Caco-2 (cell line): ENCODE data around the gene PRRT4. TPM values are rescaled to one million over a fixed set of nuclear protein-coding genes. Genes with fewer than 3 reads are reported as not detected.

Experiments
- BruUV-seq: library from RNA; stranded (reverse); fragments of 400-500 nt; replicated peaks from 2 replicates; lab custom pipeline; 2021; lab: Mats Ljungman, UMichigan
- CTCF ChIA-PET: fragments of 300-600 bp; sonication (Branson Sonifier 250); formaldehyde crosslinking; loops from one replicate; lab custom pipeline; 2022; ENCODE audit warnings: antibody characterized with exemption; lab: Charles Lee
- POLR2A ChIA-PET: fragments of 300-600 bp; sonication (Branson Sonifier 250); formaldehyde crosslinking; loops from one replicate; lab custom pipeline; 2022; ENCODE audit warnings: antibody characterized with exemption; lab: Charles Lee
- DNase-seq, 2 experiments: peaks; one replicate each; pipeline versions ENCODE4 v3.0.0 to v3.0.0-alpha.2; 2020 to 2022
- H3K27me3 ChIP-seq: replicated peaks from 2 replicates; pipeline ENCODE4 v1.6.0; 2011; ENCODE audit warnings: low read length; ENCODE audit not compliant: control insufficient read depth, insufficient read depth
- H3K36me3 ChIP-seq: 2 replicates; pipeline ENCODE4 v1.5.1; 2011; ENCODE audit warnings: low read length; ENCODE audit not compliant: control insufficient read depth, insufficient read depth
- H3K4me1 ChIP-seq: fragments of 250-450 bp; sonication (Bioruptor Pico); 2 replicates; pipeline ENCODE4 v1.5.1; 2020; ENCODE audit warnings: mild to moderate bottlenecking
- H3K4me3 ChIP-seq: 2 replicates; pipeline ENCODE4 v1.5.1; 2011; ENCODE audit warnings: low read depth, mild to moderate bottlenecking, control low read depth, low read length
- H3K9me3 ChIP-seq: fragments of 250-450 bp; sonication (Bioruptor Pico); 2 replicates; pipeline ENCODE4 v1.5.1; 2020; ENCODE audit warnings: mild to moderate bottlenecking, moderate library complexity
- H3K27ac Mint-ChIP-seq: one replicate; pipeline ENCODE4 v1.8.0; 2022; ENCODE audit warnings: mixed read lengths; ENCODE audit not compliant: unreplicated experiment
- H3K27me3 Mint-ChIP-seq: one replicate; pipeline ENCODE4 v1.8.0; 2022; ENCODE audit warnings: mixed read lengths; ENCODE audit not compliant: insufficient read depth, unreplicated experiment
- H3K36me3 Mint-ChIP-seq: one replicate; pipeline ENCODE4 v1.8.0; 2022; ENCODE audit warnings: mild to moderate bottlenecking, mixed read lengths; ENCODE audit not compliant: insufficient read depth, unreplicated experiment
- H3K4me1 Mint-ChIP-seq: one replicate; pipeline ENCODE4 v1.8.0; 2022; ENCODE audit warnings: low read depth, mixed read lengths; ENCODE audit not compliant: unreplicated experiment
- H3K4me3 Mint-ChIP-seq: one replicate; pipeline ENCODE4 v1.8.0; 2022; ENCODE audit warnings: mild to moderate bottlenecking, moderate library complexity, mixed read lengths; ENCODE audit not compliant: unreplicated experiment
- H3K9me3 Mint-ChIP-seq: one replicate; pipeline ENCODE4 v1.8.0; 2022; ENCODE audit warnings: mixed read lengths; ENCODE audit not compliant: unreplicated experiment
- CTCF ChIP-seq, 2 experiments: fragments of 200-600 bp in 1 of 2; IDR thresholded peaks; 1 replicate in 1 of 2; 2 replicates in 1 of 2; pipeline versions ENCODE4 v1.5.1 to v1.8.0; 2011 to 2022; ENCODE audit warnings: antibody characterized with exemption in 1 of 2, control low read depth in 1 of 2, inconsistent platforms in 1 of 2, low read depth in 1 of 2, low read length in 1 of 2, mild to moderate bottlenecking in 1 of 2, moderate library complexity in 1 of 2; ENCODE audit not compliant: insufficient read depth in 1 of 2, severe bottlenecking in 1 of 2, unreplicated experiment in 1 of 2
- intact Hi-C: fragments of 100-400 bp; cut with micrococcal nuclease; formaldehyde crosslinking; loops from one replicate; pipeline ENCODE4 v1.10.0; 2022; ENCODE audit not compliant: unreplicated experiment
- total RNA-seq: library from RNA; stranded (reverse); gene quantifications from 2 replicates; pipeline ENCODE4 v1.2.3, GENCODE V29; 2022

The PRRT4 gene
- total RNA-seq, 1 experiment from 2014 or later = 0.43 TPM

- CTCF ChIA-PET = interaction anchor here (1.2 to 1.8 kb wide), 2 partner anchors 26 to 54 kb away, joined by 3 read pairs; no protein-coding TSS in a partner anchor
- no peaks in the 10 kb centered on the region; the same call in 1 of the 2 replicates for H3K36me3 ChIP-seq
- intact Hi-C loops = loop anchor here (5.0 kb wide), 1 partner anchor 64 kb away; no protein-coding TSS in a partner anchor
Observed at GRCh38 chr7:128321044-128321422, 40.5 kb downstream of the PRRT4 start.

DNA sequence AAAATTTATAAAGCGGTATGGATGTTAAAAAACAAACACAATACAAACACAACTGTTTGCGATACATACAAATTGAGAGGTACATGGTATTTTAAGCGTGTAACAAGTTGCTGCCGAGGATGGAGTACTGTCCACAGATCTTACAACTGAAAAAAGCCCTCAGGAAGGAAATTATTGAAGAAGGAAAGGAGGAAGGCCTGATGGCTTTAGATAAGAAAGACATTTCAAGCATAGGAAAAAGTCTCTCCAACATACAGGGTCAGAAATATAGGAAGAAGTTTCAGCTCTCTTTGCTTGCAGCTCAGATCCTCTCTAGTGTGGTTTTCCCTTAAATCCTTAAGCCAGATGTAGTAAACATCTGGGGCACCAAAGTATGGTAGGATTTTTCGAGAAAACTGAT is 42.8 kb downstream of the PRRT4 start:
- H3K27ac Mint-ChIP-seq = no peak overlapping the region
- H3K9me3 Mint-ChIP-seq = no peaks in the 10 kb centered on the region
- H3K36me3 Mint-ChIP-seq = peaks cover 89% of the 10 kb centered on the region
- Histone ChIP-seq H3K4me3 (no peak overlapping the region), H3K9me3 (no peaks in the 10 kb centered on the region), H3K36me3 (peaks cover 3% of the 10 kb centered on the region), H3K4me1 (no peaks in the 10 kb centered on the region), H3K27me3 (no peaks in the 10 kb centered on the region)
- no TSS peak for BruUV-seq
- DNase-seq = no peak
- H3K4me1 Mint-ChIP-seq = no peaks in the 10 kb centered on the region
- no peak overlapping the region for H3K4me3 Mint-ChIP-seq
- TF ChIP-seq CTCF (IDR thresholded peaks at IDR 0.05; ENCODE audit: insufficient read depth in 1 of 2, low read depth in 1 of 2, low read length in 1 of 2, severe bottlenecking in 1 of 2, unreplicated experiment in 1 of 2) = no peak
- CTCF ChIA-PET = no interaction called here
- intact Hi-C loops = no loop called here
- POLR2A ChIA-PET = no interaction called here
- no peaks in the 10 kb centered on the region for H3K27me3 Mint-ChIP-seq

More at GRCh38 chr7:128321044-128321422, 40.5 kb downstream of the PRRT4 start:
- Mint-ChIP-seq H3K27ac (no peak overlapping the region), H3K4me3 (no peak overlapping the region), H3K4me1 (no peaks in the 10 kb centered on the region), H3K27me3 (no peaks in the 10 kb centered on the region), H3K36me3 (peaks cover 82% of the 10 kb centered on the region), H3K9me3 (no peaks in the 10 kb centered on the region)
- Histone ChIP-seq H3K4me3 (no peak overlapping the region), H3K4me1 (no peaks in the 10 kb centered on the region), H3K9me3 (no peaks in the 10 kb centered on the region), H3K27me3 (no peaks in the 10 kb centered on the region)
- no peak for TF ChIP-seq CTCF (IDR thresholded peaks at IDR 0.05; ENCODE audit: insufficient read depth in 1 of 2, low read depth in 1 of 2, low read length in 1 of 2, severe bottlenecking in 1 of 2, unreplicated experiment in 1 of 2)
- no peak for DNase-seq
- POLR2A ChIA-PET = no interaction called here
- BruUV-seq = no TSS peak

DNA sequence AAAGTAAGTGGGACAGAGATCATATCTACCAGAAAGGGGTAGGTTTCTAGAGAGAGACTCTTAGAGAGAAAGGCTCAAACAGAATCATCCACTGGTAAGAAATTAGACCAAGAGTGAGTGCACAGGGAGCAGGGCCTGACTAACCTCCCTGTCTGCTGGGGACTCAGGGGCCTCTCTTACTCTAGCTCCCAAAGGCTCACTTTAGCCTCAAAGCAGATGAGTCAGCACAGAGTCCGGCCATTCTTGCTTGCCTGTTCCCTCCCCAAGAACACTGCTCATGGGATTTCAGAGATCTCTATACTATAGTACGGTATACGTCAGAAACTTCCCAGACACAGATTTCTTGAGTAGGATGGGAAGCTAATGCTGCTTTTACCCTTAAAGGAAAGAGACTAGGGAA is 50.5 kb downstream of the PRRT4 start:
- peaks cover 3% of the 10 kb centered on the region for H3K36me3 ChIP-seq
- Mint-ChIP-seq H3K9me3 (no peaks in the 10 kb centered on the region), H3K36me3 (peaks cover 83% of the 10 kb centered on the region), H3K27me3 (no peaks in the 10 kb centered on the region), H3K4me3 (no peak overlapping the region), H3K27ac (no peak overlapping the region), H3K4me1 (no peaks in the 10 kb centered on the region)
- no peak for DNase-seq
- no peaks in the 10 kb centered on the region; the same call in 1 of the 2 replicates for H3K4me1 ChIP-seq
- no peaks in the 10 kb centered on the region for H3K9me3 ChIP-seq
- intact Hi-C loops = loop anchor here (1.0 kb wide), 1 partner anchor 41 kb away; no protein-coding TSS in a partner anchor
- ChIA-PET CTCF (no interaction called here), POLR2A (no interaction called here)
- no peaks in the 10 kb centered on the region for H3K27me3 ChIP-seq
- TF ChIP-seq CTCF (IDR thresholded peaks at IDR 0.05; ENCODE audit: insufficient read depth in 1 of 2, low read depth in 1 of 2, low read length in 1 of 2, severe bottlenecking in 1 of 2, unreplicated experiment in 1 of 2) = no peak
- no TSS peak for BruUV-seq
- no peak overlapping the region for H3K4me3 ChIP-seq
